ENCODE results near the gene KCNQ1OT1. TPM values are rescaled to one million over a fixed set of nuclear protein-coding genes. Genes with fewer than 3 reads are reported as not detected.

The KCNQ1OT1 gene
- total RNA-seq, 1 donor from 2014 or later: 2.3 TPM

DNA sequence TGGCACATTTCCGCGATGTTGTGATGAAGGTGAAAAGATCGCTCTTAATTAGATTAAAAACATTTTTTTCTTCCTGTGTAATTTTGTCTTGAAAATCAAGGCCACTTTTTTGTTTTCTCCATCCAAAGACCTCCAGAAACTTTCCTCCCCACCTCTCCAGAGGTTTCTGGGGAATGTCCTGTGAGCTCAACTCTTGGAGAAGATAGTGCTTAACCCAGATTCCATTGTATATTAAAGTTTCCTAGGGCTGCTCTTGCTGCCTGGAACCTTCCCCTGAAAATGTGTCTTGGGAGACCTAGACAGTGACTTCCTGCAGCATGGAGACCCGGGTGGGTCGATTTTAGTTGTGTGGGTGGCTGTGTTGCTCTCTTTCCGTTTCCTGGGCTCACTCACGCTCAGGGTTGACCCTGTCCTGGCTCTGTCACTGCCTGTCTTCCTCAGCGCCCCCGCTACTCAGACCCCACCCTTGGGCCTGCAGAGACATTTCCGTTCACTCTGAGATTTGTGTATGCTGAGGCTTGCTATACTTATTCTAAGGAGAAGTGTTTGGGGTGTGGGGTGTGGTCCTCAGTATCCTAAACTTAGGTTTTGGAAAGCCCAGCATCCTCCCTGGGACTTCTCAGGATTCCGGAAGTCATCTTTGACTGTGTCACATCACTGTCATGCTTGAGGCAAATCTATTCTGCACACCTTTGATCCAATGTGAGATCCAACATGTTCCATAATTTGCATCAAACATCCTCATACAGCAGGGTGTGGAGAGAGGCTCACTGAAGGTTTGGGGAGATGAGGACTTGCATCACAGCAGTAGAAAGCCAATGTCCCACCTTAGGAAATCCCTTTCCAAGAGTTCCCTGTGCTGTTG lies 47.2 kb downstream of the KCNQ1OT1 start:
- Mint-ChIP-seq H3K4me1 (peaks cover 9% of the 10 kb centered on the region), H3K27me3 (ENCODE audit: insufficient read depth, low read depth) (peaks cover 18% of the 10 kb centered on the region), H3K36me3 (peaks cover 24% of the 10 kb centered on the region), H3K4me3 (no peak overlapping the region), H3K27ac (no peak overlapping the region), H3K9me3 (peaks cover 77% of the 10 kb centered on the region)
- Histone ChIP-seq H3K27ac (no peak overlapping the region), H3F3A (ENCODE audit: low read depth) (no peaks in the 10 kb centered on the region), H3K4me2 (no peak overlapping the region), H3K36me3 (no peaks in the 10 kb centered on the region), H2AFZ (replicated peaks) (no peak overlapping the region), H3K9me3 (ENCODE audit: low read depth) (peaks cover 31% of the 10 kb centered on the region), H4K20me1 (ENCODE audit: low read depth) (no peaks in the 10 kb centered on the region), H3K79me2 (ENCODE audit: low read depth) (no peaks in the 10 kb centered on the region), H3K4me3 (no peak overlapping the region), H3K9ac (no peak overlapping the region), H3K27me3 (no peaks in the 10 kb centered on the region), H3K4me1 (no peaks in the 10 kb centered on the region)
- no peak for DNase-seq (ENCODE audit: low spot score)
- TF ChIP-seq EZH2 (IDR thresholded peaks at IDR 0.05): no peak
- no peak for TF ChIP-seq EZH2phosphoT487 (IDR thresholded peaks at IDR 0.05)
- TF ChIP-seq, protein P1, sequence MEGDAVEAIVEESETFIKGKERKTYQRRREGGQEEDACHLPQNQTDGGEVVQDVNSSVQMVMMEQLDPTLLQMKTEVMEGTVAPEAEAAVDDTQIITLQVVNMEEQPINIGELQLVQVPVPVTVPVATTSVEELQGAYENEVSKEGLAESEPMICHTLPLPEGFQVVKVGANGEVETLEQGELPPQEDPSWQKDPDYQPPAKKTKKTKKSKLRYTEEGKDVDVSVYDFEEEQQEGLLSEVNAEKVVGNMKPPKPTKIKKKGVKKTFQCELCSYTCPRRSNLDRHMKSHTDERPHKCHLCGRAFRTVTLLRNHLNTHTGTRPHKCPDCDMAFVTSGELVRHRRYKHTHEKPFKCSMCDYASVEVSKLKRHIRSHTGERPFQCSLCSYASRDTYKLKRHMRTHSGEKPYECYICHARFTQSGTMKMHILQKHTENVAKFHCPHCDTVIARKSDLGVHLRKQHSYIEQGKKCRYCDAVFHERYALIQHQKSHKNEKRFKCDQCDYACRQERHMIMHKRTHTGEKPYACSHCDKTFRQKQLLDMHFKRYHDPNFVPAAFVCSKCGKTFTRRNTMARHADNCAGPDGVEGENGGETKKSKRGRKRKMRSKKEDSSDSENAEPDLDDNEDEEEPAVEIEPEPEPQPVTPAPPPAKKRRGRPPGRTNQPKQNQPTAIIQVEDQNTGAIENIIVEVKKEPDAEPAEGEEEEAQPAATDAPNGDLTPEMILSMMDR (IDR thresholded peaks at IDR 0.05): no peak

DNA sequence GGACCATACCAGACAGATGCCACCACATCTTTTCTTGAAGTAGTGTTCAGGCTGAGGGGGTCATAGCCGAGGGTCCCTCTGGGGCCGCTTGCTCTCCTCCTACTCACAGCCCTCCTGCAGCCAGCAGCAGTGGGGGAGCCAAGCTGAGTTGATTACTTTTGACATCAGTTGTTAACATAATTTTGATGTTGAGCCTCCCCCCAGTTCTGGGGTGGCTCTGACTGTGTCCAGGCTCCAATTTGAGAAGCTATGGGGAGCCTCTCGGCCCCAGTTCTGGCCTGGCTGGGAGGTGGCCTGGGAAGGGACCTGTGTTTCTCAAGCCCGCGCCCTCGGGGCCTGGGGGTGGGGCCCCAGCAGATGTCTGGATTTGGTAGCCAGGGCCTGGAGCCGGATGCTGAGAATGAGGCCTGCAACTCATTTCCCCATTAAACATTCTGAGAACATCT lies 47.9 kb downstream of the KCNQ1OT1 start:
- Mint-ChIP-seq H3K27me3 (ENCODE audit: insufficient read depth, low read depth) (peaks cover 18% of the 10 kb centered on the region), H3K27ac (no peak overlapping the region), H3K9me3 (peaks cover 80% of the 10 kb centered on the region), H3K36me3 (peaks cover 25% of the 10 kb centered on the region), H3K4me3 (no peak overlapping the region), H3K4me1 (peaks cover 9% of the 10 kb centered on the region)
- no peak overlapping the region for H3K4me2 ChIP-seq
- H3K27me3 ChIP-seq: no peaks in the 10 kb centered on the region
- H3K36me3 ChIP-seq: no peaks in the 10 kb centered on the region
- H3K9ac ChIP-seq: no peak overlapping the region
- H3K79me2 ChIP-seq (ENCODE audit: low read depth): no peaks in the 10 kb centered on the region
- peaks cover 35% of the 10 kb centered on the region for H3K9me3 ChIP-seq (ENCODE audit: low read depth)
- no peak overlapping the region for H3K4me3 ChIP-seq
- H3K4me1 ChIP-seq: no peaks in the 10 kb centered on the region
- TF ChIP-seq, protein P1 (IDR thresholded peaks at IDR 0.05): no peak
- TF ChIP-seq EZH2 (IDR thresholded peaks at IDR 0.05): no peak
- no peak for TF ChIP-seq EZH2phosphoT487 (IDR thresholded peaks at IDR 0.05)
- DNase-seq (ENCODE audit: low spot score): no peak
- H3F3A ChIP-seq (ENCODE audit: low read depth): no peaks in the 10 kb centered on the region
- no peak overlapping the region for H2AFZ ChIP-seq (replicated peaks)
- no peaks in the 10 kb centered on the region for H4K20me1 ChIP-seq (ENCODE audit: low read depth)
- no peak overlapping the region for H3K27ac ChIP-seq

DNA sequence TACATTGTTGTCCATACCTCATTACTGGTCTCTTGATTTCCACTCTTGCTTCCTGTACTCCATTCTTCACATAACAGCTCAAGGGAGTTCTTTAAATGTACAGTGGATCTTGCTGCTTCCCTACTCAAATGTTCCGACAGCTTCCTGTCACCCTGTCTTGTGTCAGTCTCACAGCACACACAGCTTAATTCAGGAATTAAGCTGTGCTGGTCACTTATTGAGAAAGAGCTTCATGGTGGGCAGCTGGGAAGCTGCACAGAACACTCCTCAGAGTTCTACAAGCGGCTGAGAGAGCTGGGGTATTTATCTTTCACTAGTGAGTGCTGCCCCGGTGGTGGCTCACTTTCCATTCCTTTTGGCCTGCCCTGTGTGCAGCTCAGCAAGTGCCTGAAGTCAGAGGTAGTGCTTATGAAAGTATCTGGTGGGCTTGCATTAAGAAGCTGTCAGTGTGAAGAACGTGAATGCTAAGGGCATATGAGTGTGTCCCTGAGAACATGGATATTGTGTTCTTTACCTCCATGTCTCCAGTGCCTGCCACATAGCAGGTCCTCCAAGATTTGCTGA lies 48.7 kb downstream of the KCNQ1OT1 start:
- H3K79me2 ChIP-seq (ENCODE audit: low read depth): no peaks in the 10 kb centered on the region
- no peaks in the 10 kb centered on the region for H4K20me1 ChIP-seq (ENCODE audit: low read depth)
- TF ChIP-seq, protein P1 (IDR thresholded peaks at IDR 0.05): no peak
- TF ChIP-seq EZH2 (IDR thresholded peaks at IDR 0.05): no peak
- TF ChIP-seq EZH2phosphoT487 (IDR thresholded peaks at IDR 0.05): no peak
- H3K9me3 ChIP-seq (ENCODE audit: low read depth): peaks cover 39% of the 10 kb centered on the region
- Mint-ChIP-seq H3K27me3 (ENCODE audit: insufficient read depth, low read depth) (peaks cover 18% of the 10 kb centered on the region), H3K4me1 (peaks cover 9% of the 10 kb centered on the region), H3K9me3 (peaks cover 78% of the 10 kb centered on the region), H3K4me3 (no peak overlapping the region), H3K27ac (no peak overlapping the region), H3K36me3 (peaks cover 25% of the 10 kb centered on the region)
- no peaks in the 10 kb centered on the region for H3K27me3 ChIP-seq
- DNase-seq (ENCODE audit: low spot score): no peak
- no peak overlapping the region for H3K4me3 ChIP-seq
- H2AFZ ChIP-seq (replicated peaks): no peak overlapping the region
- no peaks in the 10 kb centered on the region for H3K4me1 ChIP-seq
- H3K4me2 ChIP-seq: no peak overlapping the region
- no peak overlapping the region for H3K9ac ChIP-seq
- H3K27ac ChIP-seq: no peak overlapping the region
- no peaks in the 10 kb centered on the region for H3F3A ChIP-seq (ENCODE audit: low read depth)
- H3K36me3 ChIP-seq: no peaks in the 10 kb centered on the region
